ENCODE measurements around the gene SIN3A. TPM values are rescaled to one million over a fixed set of nuclear protein-coding genes. Genes with fewer than 3 reads are reported as not detected.
A peak's percentile ranks its signal among the peaks of the same experiment; 100 is the strongest.
"Not testable (repeated sequence)": the region's sequence is repeated elsewhere in the genome, so short reads cannot be mapped to it uniquely, and the experiment has no call there.

SIN3A gene
- total RNA-seq, 1 experiment from 2014 or later = 12.8 TPM

DNA sequence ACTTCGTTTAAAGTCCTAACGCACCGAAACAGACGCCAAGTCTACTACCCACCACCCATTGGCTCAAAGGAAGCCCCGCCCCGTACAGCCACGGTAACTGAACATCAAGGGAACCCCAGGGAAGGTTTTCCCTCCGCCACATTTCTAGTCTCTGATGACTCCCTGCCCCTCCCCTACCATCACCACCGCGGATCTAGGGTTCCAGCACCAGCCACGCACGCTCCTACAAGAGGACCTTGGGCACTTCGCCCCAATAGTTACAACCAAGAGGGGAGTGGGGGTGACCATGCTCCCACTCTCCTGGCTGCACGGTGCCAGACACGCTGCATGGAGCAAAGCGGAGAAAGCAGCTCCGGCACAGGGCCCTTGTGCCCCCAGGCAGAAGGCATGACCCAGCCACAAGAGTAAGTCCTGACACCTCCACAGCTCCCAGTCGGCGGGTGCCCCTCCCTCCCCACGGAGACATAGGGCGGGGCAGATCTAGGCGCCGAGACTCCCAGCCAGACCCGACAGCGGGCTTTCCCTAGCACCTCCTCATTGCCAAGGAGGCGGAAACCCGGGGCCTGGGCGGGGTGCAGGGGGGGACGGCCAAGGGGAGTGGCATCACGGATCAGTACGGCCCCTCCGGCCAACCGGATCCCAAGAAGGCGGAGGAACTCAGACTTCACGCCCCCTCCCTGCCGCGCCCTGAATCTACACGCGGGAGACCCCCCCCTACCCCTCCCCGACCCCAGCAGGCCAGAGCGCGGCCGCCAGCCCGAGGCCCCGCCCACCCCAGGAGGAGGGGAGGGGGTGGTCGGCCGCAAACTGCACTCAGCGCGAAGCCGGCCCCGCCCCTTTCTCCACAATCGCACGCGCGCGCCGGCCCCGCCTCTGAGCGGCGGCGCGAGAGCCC lies 936 bp downstream of the SIN3A start:
- peak; percentile 93 for DNase-seq (ENCODE audit: low spot score)

DNA sequence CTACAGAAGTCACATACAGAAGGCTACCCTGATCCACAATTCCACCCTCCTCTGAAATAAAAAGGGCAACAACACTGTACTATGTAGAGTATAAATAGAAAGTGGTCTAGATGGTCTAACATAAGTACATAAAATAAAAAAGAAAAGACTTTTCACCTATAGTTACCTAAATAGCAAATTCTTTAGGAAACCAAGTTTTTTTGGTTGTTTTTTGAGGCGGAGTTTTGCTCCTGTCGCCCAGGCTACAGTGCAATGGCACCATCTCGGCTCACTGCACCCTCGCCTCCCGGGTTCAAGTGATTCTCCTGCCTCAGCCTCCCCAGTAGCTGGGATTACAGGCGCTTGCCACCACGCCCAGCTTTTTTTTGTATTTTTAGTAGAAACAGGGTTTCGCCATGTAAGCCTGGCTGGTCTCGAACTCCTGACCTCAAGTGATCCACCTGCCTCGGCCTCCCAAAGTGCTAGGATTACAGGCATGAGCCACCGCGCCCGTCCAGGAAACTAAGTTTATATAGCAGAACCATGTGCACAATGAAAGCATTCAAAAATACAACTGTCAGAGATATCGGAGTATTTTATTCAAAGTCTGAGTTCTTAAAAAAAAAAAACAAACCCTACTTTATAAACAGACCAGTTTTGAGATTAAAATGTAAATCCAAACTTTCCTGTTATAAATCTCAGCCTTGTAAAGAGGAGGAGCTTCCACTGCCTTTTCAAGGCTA lies 1.7 kb downstream of the SIN3A start:
- no peak for DNase-seq (ENCODE audit: low spot score)

DNA sequence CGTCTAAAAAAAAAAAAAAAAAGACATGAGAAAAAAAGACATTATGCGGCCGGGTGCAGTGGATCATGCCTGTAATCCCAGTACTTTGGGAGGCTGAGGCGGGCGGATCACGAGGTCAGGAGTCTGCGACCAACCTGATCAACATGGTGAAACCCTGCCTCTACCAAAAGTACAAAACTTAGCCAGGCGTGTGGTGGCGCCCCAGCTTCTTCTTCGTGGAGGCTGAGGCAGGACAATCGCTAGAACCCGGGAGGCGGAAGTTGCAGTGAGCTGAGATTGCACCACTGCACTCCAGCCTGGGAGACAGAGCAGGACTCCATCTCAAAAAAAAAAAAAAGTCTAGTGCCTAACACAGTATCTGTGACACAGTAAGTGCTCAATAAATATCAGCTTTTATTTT lies 3.3 kb downstream of the SIN3A start:
- DNase-seq (ENCODE audit: low spot score) = not testable (repeated sequence)

- no peak for DNase-seq (ENCODE audit: low spot score)
These were observed 5.3 kb downstream of the SIN3A start for GRCh38 chr15:75446151-75446550.

DNA sequence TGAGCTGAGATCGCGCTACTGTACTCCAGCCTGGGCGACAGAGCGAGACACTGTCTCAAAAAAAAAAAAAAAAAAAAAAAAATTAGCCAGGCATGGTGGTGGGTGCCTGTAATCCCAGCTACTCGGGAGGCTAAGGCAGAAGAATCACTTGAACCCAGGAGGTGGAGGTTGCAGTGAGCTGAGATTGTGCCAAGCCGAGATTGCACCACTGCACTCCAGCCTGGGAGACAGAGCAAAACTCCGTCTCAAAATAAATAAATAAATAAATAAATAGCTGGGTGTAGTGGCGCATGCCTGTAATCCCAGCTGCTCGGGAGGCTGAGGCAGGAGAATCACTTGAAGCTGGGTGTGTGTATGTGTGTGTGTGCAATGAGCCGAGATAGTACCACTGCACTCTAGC lies 6.2 kb downstream of the SIN3A start:
- DNase-seq (ENCODE audit: low spot score) = not testable (repeated sequence)

DNA sequence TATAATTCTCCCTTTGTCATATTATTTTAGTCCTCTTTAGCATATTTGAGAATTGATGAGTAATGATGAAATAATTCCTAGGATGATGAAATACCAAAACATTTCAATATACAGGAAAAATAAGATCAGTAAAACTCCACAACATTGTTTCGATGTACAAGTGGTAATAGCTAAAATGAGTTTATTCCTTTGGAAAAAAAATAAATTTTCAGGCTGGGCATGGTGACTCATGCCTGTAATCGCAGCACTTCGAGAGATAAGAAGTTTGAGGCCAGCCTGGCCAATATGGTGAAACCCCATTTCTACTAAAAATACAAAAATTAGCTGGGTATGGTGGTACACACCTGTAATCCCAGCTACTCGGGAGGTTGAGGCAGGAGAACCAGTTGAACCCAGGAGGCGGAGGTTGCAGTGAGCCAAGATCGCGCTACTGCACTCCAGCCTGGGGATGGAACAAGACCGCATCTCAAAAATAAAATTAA lies 7.5 kb downstream of the SIN3A start:
- not testable (repeated sequence) for DNase-seq (ENCODE audit: low spot score)

- DNase-seq (ENCODE audit: low spot score) = no peak
These were observed 13.8 kb downstream of the SIN3A start for GRCh38 chr15:75437721-75438120.

- DNase-seq (ENCODE audit: low spot score) = no peak
These were observed 14.6 kb downstream of the SIN3A start for GRCh38 chr15:75436881-75437280.

- no peak for DNase-seq (ENCODE audit: low spot score)
These were observed 19.8 kb downstream of the SIN3A start for GRCh38 chr15:75431682-75432081.

DNA sequence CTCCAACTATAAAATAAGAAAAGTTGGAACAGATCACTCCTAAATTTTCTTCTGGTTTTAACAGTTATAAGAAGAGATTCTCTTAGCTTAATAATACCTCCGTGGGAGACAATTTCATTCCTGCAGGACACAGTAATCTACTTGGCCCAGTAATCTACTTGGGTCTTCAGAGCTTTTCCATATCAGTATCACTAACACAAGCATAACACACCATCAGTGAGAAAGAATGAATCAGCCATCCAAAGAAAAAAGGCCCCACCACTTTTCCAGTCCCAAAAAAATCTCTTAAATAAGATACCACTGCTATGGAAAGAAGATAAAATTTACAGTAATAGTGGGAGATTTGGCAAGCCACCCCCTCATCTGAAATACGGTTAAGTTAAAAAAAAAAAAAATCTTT lies 20.2 kb downstream of the SIN3A start:
- DNase-seq (ENCODE audit: low spot score) = no peak

- DNase-seq (ENCODE audit: low spot score) = no peak
These were observed 21.2 kb downstream of the SIN3A start for GRCh38 chr15:75430259-75430658.

DNA sequence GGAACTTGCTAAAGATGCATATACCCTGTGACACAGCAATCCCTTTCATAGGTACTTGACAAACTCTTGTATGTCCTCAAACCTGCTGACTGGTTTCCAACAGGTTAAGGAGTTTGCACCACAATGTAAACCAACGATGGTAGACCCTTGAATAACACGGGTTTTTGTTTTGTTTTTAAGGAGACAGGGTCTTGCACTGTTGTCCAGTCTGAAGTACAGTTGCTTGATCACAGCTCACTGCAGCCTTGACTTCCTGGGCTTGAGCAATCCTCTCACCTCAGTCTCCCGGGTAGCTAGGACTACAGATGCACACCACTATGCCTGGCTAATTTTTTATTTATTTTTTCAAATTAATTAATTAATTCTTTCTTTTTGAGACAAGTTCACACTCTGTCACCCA lies 23.3 kb downstream of the SIN3A start:
- no peak for DNase-seq (ENCODE audit: low spot score)

DNA sequence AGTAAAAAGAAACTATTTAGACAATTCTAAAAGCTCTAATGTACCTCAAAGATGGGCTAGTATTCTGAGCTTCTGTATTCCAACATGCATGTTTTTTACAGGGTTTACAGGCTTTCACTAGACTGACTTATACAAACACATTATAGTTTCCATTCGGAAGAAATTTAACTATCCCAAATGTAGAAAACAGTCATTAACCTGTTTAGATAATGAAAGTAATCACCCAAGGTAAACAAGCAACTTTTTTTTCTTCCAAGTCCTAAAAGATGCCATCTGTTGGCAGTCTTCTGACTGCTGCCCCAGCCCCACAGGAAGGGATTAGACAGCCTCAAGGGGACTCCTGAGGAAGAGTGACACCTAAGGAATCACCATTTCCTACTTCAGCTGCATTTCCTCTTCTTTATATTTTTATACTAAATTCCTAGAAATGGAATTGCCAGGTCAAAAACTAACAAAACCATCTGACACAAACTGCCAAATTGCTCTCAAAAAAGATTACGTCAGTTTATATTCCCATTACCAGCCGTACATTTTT lies 25.5 kb downstream of the SIN3A start:
- no peak for DNase-seq (ENCODE audit: low spot score)

DNA sequence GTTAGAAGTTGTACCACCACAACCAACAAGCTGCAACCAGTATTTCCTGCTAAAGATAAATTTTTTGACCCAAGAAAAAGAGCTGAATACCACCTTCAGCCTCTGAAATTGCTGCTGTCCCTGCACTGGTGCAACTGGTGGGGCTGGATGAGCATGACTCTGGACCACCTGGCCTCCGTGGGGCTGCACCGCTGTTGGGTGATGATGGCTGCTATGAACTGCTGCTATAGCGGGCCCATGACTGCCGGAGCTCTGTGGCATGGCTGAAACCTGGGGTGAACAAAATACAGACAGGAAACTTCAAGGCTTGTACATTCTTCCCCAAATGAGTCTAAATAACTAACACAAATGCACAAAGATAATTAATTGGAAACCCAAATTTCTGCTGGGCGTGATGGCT lies 28.9 kb downstream of the SIN3A start:
- DNase-seq (ENCODE audit: low spot score) = no peak

DNA sequence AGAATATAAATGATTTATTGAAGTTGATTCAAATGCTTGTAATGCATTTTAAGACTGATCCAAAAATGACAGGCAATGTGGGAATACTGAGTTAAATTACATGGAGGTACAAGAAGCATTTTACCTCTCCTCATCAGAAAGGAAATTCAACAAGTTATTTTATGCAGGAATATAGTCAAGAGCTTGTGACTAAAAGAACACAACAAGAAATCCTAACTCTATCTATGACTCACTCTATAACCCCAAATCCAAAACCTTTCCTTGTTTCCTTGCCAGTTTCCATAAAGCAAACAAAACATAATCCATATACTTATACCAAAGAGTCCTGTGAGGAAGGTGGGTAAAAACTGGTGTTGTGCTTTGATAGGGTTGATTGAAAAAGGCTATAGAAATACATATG lies 30.8 kb downstream of the SIN3A start:
- DNase-seq (ENCODE audit: low spot score) = no peak

GRCh38 chr15:75416584-75416983 lies 34.9 kb downstream of the SIN3A start:
- no peak for DNase-seq (ENCODE audit: low spot score)

GRCh38 chr15:75410196-75410595 lies 41.3 kb downstream of the SIN3A start:
- DNase-seq (ENCODE audit: low spot score) = no peak

GRCh38 chr15:75407083-75407482 lies 44.4 kb downstream of the SIN3A start:
- no peak for DNase-seq (ENCODE audit: low spot score)

DNA sequence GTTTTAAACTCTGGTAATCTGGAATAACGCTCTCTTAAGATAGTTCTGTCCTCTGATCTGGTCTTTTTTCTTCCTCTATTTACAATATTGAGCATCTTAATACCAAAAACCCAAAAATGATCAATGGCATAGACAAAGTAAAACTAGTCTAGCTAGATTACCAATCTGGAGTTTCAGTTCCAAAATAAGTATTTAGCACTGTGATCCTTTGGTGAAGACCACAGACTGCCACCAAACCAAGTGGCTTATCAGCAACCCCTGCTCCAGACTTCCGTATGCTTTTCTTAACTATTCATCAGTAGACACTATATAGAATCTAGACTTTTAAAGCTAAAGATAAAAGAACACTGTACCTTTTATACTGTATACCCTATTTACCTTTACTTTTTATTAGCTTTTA lies 47.6 kb downstream of the SIN3A start:
- no peak for DNase-seq (ENCODE audit: low spot score)

DNA sequence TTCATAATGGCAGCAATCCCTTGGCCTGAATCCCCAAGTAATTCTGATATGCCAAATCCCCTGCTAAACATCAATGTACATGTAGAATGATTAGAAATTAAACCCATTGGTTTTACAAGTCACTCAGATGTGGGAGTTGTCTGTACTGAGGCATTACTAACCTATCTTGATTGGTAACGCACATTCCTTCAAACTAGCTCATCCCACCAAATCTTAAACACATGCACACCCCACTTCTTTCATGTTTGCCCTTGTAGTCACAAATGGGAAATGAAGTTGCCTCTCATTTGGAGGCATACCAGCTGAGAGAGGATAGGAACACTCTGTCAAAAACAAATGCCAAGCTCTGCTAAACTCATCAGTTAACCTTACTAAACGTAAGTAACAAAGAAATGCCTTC lies 54.0 kb downstream of the SIN3A start:
- no peak for DNase-seq (ENCODE audit: low spot score)

GRCh38 chr15:75389791-75390382 lies 61.6 kb downstream of the SIN3A start:
- no peak for DNase-seq (ENCODE audit: low spot score)

DNA sequence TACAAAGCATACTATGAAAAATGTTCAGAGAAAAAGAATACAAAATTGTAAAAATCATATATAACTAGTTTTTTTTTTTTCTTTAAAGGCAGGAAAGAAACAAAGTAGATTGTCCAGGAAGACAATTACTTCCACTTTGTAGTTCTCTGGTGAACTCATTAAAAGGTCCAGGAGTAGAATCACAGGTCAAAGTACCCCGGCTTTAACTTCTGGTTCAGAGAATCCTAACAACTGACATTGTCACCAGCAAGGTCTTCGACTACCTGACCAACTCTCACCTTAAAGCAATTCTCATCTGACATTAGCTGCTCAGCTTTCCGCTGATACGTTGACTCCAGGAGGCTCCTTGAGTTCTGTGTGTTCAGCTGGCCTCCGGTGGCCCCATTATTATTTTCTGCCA lies 67.5 kb downstream of the SIN3A start:
- DNase-seq (ENCODE audit: low spot score) = not testable (repeated sequence)

Measured in A172 (cell line).